ENCODE measurements around the gene NR2C2. TPM values are rescaled to one million over a fixed set of nuclear protein-coding genes. Genes with fewer than 3 reads are reported as not detected.

NR2C2 gene
- total RNA-seq, 1 donor from 2014 or later: 23.5 TPM

GRCh38 chr3:14913071-14913925, 34.1 kb upstream of the NR2C2 start:
- H3K4me3 ChIP-seq: no peak overlapping the region
- TF ChIP-seq CTCF (IDR thresholded peaks at IDR 0.05): no peak
- H3K27me3 ChIP-seq: no peaks in the 10 kb centered on the region
- H3K9me3 ChIP-seq: no peaks in the 10 kb centered on the region
- intact Hi-C loops (cut with DNase I): no loop called here
- DNase-seq (ENCODE audit: low spot score in 2 of 2): no peak
- H3K4me1 ChIP-seq: no peaks in the 10 kb centered on the region
- H3K27ac ChIP-seq: no peak overlapping the region
- no peaks in the 10 kb centered on the region for H3K36me3 ChIP-seq

GRCh38 chr3:14913926-14914778, 33.2 kb upstream of the NR2C2 start:
- no peaks in the 10 kb centered on the region for H3K27me3 ChIP-seq
- no peak overlapping the region for H3K4me3 ChIP-seq
- H3K9me3 ChIP-seq: no peaks in the 10 kb centered on the region
- H3K36me3 ChIP-seq: no peaks in the 10 kb centered on the region
- no peak overlapping the region for H3K27ac ChIP-seq
- H3K4me1 ChIP-seq: no peaks in the 10 kb centered on the region
- TF ChIP-seq CTCF (IDR thresholded peaks at IDR 0.05): no peak
- DNase-seq (ENCODE audit: low spot score in 2 of 2): no peak
- intact Hi-C loops (cut with DNase I): no loop called here

GRCh38 chr3:14914779-14915117, 32.6 kb upstream of the NR2C2 start:
- intact Hi-C loops (cut with DNase I): no loop called here
- DNase-seq (ENCODE audit: low spot score in 2 of 2): no peak
- no peaks in the 10 kb centered on the region for H3K27me3 ChIP-seq
- H3K36me3 ChIP-seq: no peaks in the 10 kb centered on the region
- H3K9me3 ChIP-seq: no peaks in the 10 kb centered on the region
- H3K27ac ChIP-seq: no peak overlapping the region
- H3K4me1 ChIP-seq: no peaks in the 10 kb centered on the region
- no peak for TF ChIP-seq CTCF (IDR thresholded peaks at IDR 0.05)
- H3K4me3 ChIP-seq: no peak overlapping the region

GRCh38 chr3:14915636-14916222, 31.7 kb upstream of the NR2C2 start:
- DNase-seq (ENCODE audit: low spot score in 2 of 2): no peak
- Histone ChIP-seq H3K4me1 (no peaks in the 10 kb centered on the region), H3K4me3 (no peak overlapping the region), H3K36me3 (no peaks in the 10 kb centered on the region), H3K27ac (no peak overlapping the region), H3K27me3 (no peaks in the 10 kb centered on the region), H3K9me3 (no peaks in the 10 kb centered on the region)
- intact Hi-C loops (cut with DNase I): no loop called here
- TF ChIP-seq CTCF (IDR thresholded peaks at IDR 0.05): no peak

- no peak overlapping the region for H3K27ac ChIP-seq
- no peak overlapping the region for H3K4me3 ChIP-seq
- TF ChIP-seq CTCF (IDR thresholded peaks at IDR 0.05): no peak
- peaks cover 0 to 6% of the 10 kb centered on the region in 2 donors for H3K4me1 ChIP-seq
- H3K36me3 ChIP-seq: peaks cover 0 to 2% of the 10 kb centered on the region in 2 donors
- H3K9me3 ChIP-seq: no peaks in the 10 kb centered on the region
- no peaks in the 10 kb centered on the region for H3K27me3 ChIP-seq
- DNase-seq (ENCODE audit: low spot score in 2 of 2): no peak
- intact Hi-C loops (cut with DNase I): no loop called here
These were observed 29.0 kb upstream of the NR2C2 start for GRCh38 chr3:14918356-14918860.

All from ascending aorta (tissue), 2 donors.